Measurements from ENCODE around the gene RNASE7.
A peak's percentile ranks its signal among the peaks of the same experiment; 100 is the strongest.
"Not testable (repeated sequence)": the region's sequence is repeated elsewhere in the genome, so short reads cannot be mapped to it uniquely, and the experiment has no call there.

RNASE7 gene

GRCh38 chr14:21023817-21024584 lies 18.2 kb upstream of the RNASE7 start:
- DNase-seq (ENCODE audit: low spot score), result peak; percentile 43

GRCh38 chr14:21024585-21025370 lies 17.4 kb upstream of the RNASE7 start, which contains the start of gene NDRG2:
TSS of gene NDRG2 (minus strand) at chr14:21025061. CDS start at chr14:21023315, 1,746 bp downstream.
- peak; percentile 81 for DNase-seq (ENCODE audit: low spot score)

GRCh38 chr14:21025371-21026273 lies 16.5 kb upstream of the RNASE7 start:
- DNase-seq (ENCODE audit: low spot score), result no peak

- DNase-seq (ENCODE audit: low spot score), result no peak
Measured at GRCh38 chr14:21026274-21026987, 15.7 kb upstream of the RNASE7 start.

GRCh38 chr14:21026988-21027315 lies 15.2 kb upstream of the RNASE7 start:
- DNase-seq (ENCODE audit: low spot score), result no peak

GRCh38 chr14:21029917-21030316 lies 12.2 kb upstream of the RNASE7 start, which contains the start of gene TPPP2:
TSS of gene TPPP2 (plus strand) at chr14:21030217. CDS start at chr14:21030582, 365 bp downstream.
- DNase-seq (ENCODE audit: low spot score), result no peak

- DNase-seq (ENCODE audit: low spot score), result no peak
Measured at GRCh38 chr14:21030531-21030930, 11.6 kb upstream of the RNASE7 start.

GRCh38 chr14:21032326-21033132 lies 9.6 kb upstream of the RNASE7 start:
- no peak for DNase-seq (ENCODE audit: low spot score)

GRCh38 chr14:21033133-21033698 lies 8.9 kb upstream of the RNASE7 start:
- DNase-seq (ENCODE audit: low spot score), result no peak

GRCh38 chr14:21034707-21035106 lies 7.5 kb upstream of the RNASE7 start, which contains the start of gene RNASE13:
TSS of gene RNASE13 (minus strand) at chr14:21034807. CDS start at chr14:21034288, 519 bp downstream.
- DNase-seq (ENCODE audit: low spot score), result no peak

- no peak for DNase-seq (ENCODE audit: low spot score)
Measured at GRCh38 chr14:21036751-21037150, 5.4 kb upstream of the RNASE7 start.

- no peak for DNase-seq (ENCODE audit: low spot score)
Measured at GRCh38 chr14:21037156-21037555, 5.0 kb upstream of the RNASE7 start.

- DNase-seq (ENCODE audit: low spot score), result no peak
Measured at GRCh38 chr14:21038441-21039422, 3.4 kb upstream of the RNASE7 start.

- DNase-seq (ENCODE audit: low spot score), result peak; percentile 63
Measured at GRCh38 chr14:21039585-21040369, 2.4 kb upstream of the RNASE7 start.

GRCh38 chr14:21040370-21040925 lies 1.7 kb upstream of the RNASE7 start:
- DNase-seq (ENCODE audit: low spot score), result no peak

GRCh38 chr14:21040941-21041340 lies 1.2 kb upstream of the RNASE7 start:
- DNase-seq (ENCODE audit: low spot score), result not testable (repeated sequence)

GRCh38 chr14:21042918-21043317 lies 756 bp downstream of the RNASE7 start:
- DNase-seq (ENCODE audit: low spot score), result no peak

All from HuH-7.5 (cell line).